GM23338 (cell line): ENCODE data around the gene ZFAND6.

ENCODE experiments used
- CTCF ChIP-seq, 2 experiments: fragments of 200-600 bp in 1 of 2; sonication (generic) in 1 of 2; conservative IDR thresholded peaks; 2 replicates each; pipeline versions ENCODE4 v1.5.1 to v1.6.1; 2016 to 2017; ENCODE audit warnings: antibody characterized with exemption in 2 of 2, low read depth in 2 of 2, mild to moderate bottlenecking in 2 of 2, moderate library complexity in 1 of 2
- EZH2 ChIP-seq: fragments of 200-600 bp; sonication (generic); IDR thresholded peaks from one replicate; pipeline ENCODE4 v1.8.0; 2017; ENCODE audit warnings: antibody characterized with exemption, mild to moderate bottlenecking, low read depth; ENCODE audit not compliant: unreplicated experiment
- EZH2phosphoT487 ChIP-seq: fragments of 200-600 bp; sonication (generic); IDR thresholded peaks from one replicate; pipeline ENCODE4 v1.8.1; 2018; ENCODE audit warnings: antibody characterized with exemption; ENCODE audit not compliant: unreplicated experiment
- POLR2AphosphoS5 ChIP-seq: IDR thresholded peaks from 2 replicates; pipeline ENCODE4 v1.6.1; 2016; ENCODE audit warnings: antibody characterized with exemption, low read depth
- REST ChIP-seq: IDR thresholded peaks from one replicate; pipeline ENCODE4 v1.6.1; 2018; ENCODE audit warnings: antibody characterized with exemption; ENCODE audit not compliant: unreplicated experiment

GRCh38 chr15:80153900-80154299 is 94.4 kb downstream of the ZFAND6 start:
- TF ChIP-seq CTCF (conservative IDR thresholded peaks at IDR 0.05; ENCODE audit: low read depth in 2 of 2) (no peak), REST (no peak), EZH2phosphoT487 (no peak), EZH2 (no peak), POLR2AphosphoS5 (no peak)
